Stimulated activated memory B cell treated with anti-CD40 and anti-IgM and Interleukin-4, amounts not matched to agents 10 μg/mL and 1 μg/mL and 100 μg/mL, for 72 hours (primary cell): ENCODE results near the gene FLT1.
A peak's percentile ranks its signal among the peaks of the same experiment; 100 is the strongest.

Experiments
- ATAC-seq: fragments of 150-1000 bp; cut with Tn5 transposase; 2 replicates; pipeline ENCODE4 v1.10.0; 2021
- H3K27ac Mint-ChIP-seq: one replicate; pipeline ENCODE4 v1.8.0; 2022; ENCODE audit warnings: mild to moderate bottlenecking, mixed read lengths
- H3K27me3 Mint-ChIP-seq: one replicate; pipeline ENCODE4 v1.8.0; 2022; ENCODE audit warnings: mixed read lengths
- H3K36me3 Mint-ChIP-seq: one replicate; pipeline ENCODE4 v1.8.0; 2022; ENCODE audit warnings: mixed read lengths
- H3K4me1 Mint-ChIP-seq: one replicate; pipeline ENCODE4 v1.8.0; 2022; ENCODE audit warnings: mixed read lengths
- H3K4me3 Mint-ChIP-seq: one replicate; pipeline ENCODE4 v1.8.0; 2022; ENCODE audit warnings: mild to moderate bottlenecking, moderate library complexity, mixed read lengths
- H3K9me3 Mint-ChIP-seq: one replicate; pipeline ENCODE4 v1.8.0; 2022; ENCODE audit warnings: mixed read lengths

FLT1 gene

DNA sequence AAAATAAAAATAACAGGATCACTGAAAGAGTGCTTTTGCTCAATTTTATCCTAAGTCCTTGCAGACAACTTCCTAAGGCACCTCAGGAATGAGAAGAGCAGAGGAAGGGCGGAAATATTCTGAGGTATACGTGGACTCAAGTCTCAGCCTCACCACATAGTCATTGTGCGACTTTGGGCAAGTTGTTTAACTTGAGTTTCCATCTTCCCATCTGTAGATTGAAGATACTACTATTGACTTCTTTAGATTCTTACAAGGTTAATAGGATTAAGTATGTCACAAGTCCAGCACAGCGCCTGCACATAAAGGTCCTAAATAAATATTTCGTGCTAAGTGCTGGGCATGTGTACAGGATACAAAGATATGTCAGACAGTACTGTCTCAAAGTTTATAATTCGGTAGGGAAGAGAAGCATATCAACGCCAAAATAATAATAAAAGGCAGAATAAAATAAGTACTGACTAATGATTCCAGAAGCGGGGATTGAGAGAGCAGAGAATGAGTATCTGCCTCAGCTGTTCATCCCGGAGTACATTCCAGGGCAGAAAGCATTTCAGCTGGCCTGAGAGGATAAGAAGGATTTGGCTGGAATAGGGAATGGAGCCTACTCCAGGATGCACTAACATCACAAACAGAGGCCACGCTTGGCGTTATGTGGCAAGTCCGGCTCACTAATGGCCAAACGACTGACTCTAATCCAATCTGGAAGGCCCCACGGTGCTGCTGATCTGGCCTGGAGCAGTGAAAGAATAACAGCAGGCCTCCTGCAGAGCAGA lies 139.7 kb downstream of the FLT1 start:
- peaks cover 3% of the 10 kb centered on the region for H3K9me3 Mint-ChIP-seq
- H3K27me3 Mint-ChIP-seq = no peaks in the 10 kb centered on the region
- H3K27ac Mint-ChIP-seq = no peak overlapping the region
- no peaks in the 10 kb centered on the region for H3K36me3 Mint-ChIP-seq
- peaks cover 6% of the 10 kb centered on the region for H3K4me1 Mint-ChIP-seq
- ATAC-seq = no peak
- H3K4me3 Mint-ChIP-seq = no peak overlapping the region

- Mint-ChIP-seq H3K27ac (no peak overlapping the region), H3K4me1 (peaks cover 6% of the 10 kb centered on the region), H3K27me3 (no peaks in the 10 kb centered on the region), H3K36me3 (no peaks in the 10 kb centered on the region), H3K9me3 (peaks cover 2% of the 10 kb centered on the region), H3K4me3 (no peak overlapping the region)
- no peak for ATAC-seq
Observed at GRCh38 chr13:28353679-28354078, 141.2 kb downstream of the FLT1 start.

DNA sequence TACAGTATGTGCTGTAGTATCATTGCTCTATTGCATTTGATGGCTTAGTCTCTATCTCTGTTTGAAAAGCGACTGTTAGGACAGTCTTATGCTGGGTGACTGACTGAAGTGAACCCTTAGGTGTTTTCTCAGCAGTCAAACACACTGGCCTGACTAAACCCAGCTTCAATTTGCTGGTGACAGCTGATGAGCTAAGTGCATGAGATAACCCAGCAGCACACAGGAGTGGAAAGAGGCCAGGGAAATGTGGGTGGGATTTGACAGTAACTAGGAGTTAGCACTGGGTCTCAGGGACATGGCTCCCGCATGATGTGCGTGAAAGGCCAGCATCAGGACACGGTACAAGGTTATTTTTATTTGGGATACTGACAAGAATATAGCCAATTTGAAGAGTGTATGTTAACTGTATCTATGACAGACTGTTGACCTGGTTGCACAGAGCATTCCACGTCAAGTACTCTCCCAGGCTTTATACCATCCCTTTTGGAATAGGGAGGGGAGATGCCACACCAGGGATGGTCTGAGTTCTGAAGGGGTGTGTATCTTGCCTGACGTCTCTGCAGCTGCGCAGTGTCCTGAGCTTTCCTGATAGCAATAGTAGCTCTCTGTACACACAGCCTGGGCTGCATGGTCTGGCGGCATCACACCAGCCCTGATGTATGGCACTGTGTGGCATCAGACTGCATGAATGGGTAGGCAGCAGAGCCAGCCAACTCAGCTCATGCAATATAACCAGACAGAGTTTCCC lies 144.8 kb downstream of the FLT1 start:
- no peaks in the 10 kb centered on the region for H3K4me1 Mint-ChIP-seq
- peak; percentile 27 for ATAC-seq

GRCh38 chr13:28349371-28349770 lies 145.6 kb downstream of the FLT1 start:
- H3K4me1 Mint-ChIP-seq = no peaks in the 10 kb centered on the region
- no peaks in the 10 kb centered on the region for H3K9me3 Mint-ChIP-seq
- H3K4me3 Mint-ChIP-seq = no peak overlapping the region
- ATAC-seq = no peak
- peaks cover 13% of the 10 kb centered on the region for H3K27me3 Mint-ChIP-seq
- no peak overlapping the region for H3K27ac Mint-ChIP-seq
- no peaks in the 10 kb centered on the region for H3K36me3 Mint-ChIP-seq

More for the DNA sequence above, 144.8 kb downstream of the FLT1 start:
- Mint-ChIP-seq H3K36me3 (no peaks in the 10 kb centered on the region), H3K27ac (no peak overlapping the region), H3K9me3 (no peaks in the 10 kb centered on the region), H3K4me3 (no peak overlapping the region), H3K27me3 (peaks cover 10% of the 10 kb centered on the region)

DNA sequence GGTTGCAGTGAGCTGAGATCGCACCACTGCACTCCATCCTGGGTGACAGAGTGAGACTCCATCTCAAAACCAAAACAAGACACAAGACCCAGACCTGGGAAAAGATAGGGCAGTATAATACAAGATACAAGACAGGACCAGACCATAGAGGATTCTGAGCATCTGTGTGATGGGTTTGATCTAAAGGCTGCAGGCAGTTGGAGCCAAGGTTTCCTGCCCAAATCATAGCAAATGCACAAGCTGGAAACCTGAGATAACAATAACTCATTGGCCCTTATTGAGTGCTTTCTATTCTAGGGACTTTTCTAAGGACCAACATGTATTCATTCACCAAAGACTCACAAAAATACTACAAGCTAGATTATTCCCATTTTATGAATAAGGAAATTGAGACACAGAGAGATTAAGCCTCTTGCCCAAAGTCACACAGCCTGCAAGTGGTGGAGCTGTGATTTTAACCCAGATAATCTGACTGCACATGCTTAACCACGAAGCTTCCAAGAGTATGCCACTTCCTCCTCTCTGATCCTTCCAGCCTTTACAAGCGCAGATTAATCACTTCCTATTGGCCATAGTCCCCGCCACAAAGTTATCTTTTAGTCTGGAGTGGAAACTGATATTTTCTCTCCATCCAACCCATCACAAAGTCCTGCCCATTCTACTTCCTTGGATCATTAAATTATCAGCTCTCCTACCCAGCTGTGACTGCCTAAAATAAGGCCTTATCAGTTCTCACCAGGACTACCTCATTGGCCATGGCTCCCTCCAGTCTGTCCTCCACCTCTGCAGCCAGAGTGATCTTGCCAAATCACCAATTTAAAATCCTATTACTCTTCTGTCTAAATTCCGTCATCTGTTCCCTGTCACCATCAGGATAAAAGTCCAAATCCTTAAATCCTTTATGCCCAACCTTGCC lies 147.2 kb downstream of the FLT1 start:
- peak; percentile 43 for ATAC-seq
- H3K27me3 Mint-ChIP-seq = peaks cover 22% of the 10 kb centered on the region
- no peaks in the 10 kb centered on the region for H3K36me3 Mint-ChIP-seq
- H3K9me3 Mint-ChIP-seq = no peaks in the 10 kb centered on the region
- H3K4me1 Mint-ChIP-seq = no peaks in the 10 kb centered on the region
- H3K27ac Mint-ChIP-seq = no peak overlapping the region
- no peak overlapping the region for H3K4me3 Mint-ChIP-seq

- Mint-ChIP-seq H3K36me3 (no peaks in the 10 kb centered on the region), H3K27me3 (peaks cover 22% of the 10 kb centered on the region), H3K4me1 (no peaks in the 10 kb centered on the region), H3K27ac (no peak overlapping the region), H3K4me3 (no peak overlapping the region), H3K9me3 (no peaks in the 10 kb centered on the region)
- no peak for ATAC-seq
Observed at GRCh38 chr13:28346154-28346553, 148.8 kb downstream of the FLT1 start.

DNA sequence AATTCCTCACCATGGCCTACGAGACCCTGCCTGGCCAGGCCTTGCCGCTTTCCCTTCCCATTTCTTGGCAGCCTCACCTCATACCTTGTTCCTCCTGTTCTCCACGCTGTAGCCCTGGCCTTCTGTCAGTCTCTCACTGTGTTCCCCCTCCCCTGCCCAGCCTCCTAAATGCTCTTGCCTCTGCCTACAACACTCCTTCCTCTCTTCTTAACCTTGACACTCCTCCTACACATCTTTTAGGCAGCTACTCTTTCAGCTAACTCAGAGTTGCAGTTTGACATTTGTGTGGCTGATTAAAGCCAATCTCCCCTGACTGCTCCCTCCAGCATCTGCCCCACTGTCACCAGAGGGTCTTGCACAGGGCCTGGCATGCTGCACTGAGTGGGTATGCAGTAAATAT lies 150.8 kb downstream of the FLT1 start:
- Mint-ChIP-seq H3K27me3 (peaks cover 22% of the 10 kb centered on the region), H3K4me1 (no peaks in the 10 kb centered on the region), H3K27ac (no peak overlapping the region), H3K4me3 (no peak overlapping the region), H3K9me3 (no peaks in the 10 kb centered on the region), H3K36me3 (no peaks in the 10 kb centered on the region)
- ATAC-seq = no peak

DNA sequence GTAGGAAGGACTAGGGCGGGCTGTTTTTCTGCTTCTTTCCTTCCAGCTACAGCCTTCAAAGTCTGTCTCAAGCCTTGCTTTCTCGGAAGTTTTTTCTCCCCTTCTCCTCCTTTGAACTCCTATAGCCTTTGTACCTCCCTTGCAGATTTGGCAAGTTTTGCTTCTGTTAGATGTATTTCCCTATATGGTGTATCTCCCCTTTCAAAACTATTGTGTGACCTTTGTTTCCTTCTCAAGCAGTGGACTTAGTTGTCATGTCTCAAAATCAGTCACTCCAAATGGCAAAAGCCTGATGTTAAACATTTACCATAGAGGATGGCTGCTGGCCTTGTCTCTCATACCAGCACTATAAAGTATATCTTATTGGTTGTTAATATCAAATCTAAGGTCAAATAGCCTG lies 152.7 kb downstream of the FLT1 start:
- H3K36me3 Mint-ChIP-seq = no peaks in the 10 kb centered on the region
- H3K27me3 Mint-ChIP-seq = peaks cover 22% of the 10 kb centered on the region
- no peak overlapping the region for H3K4me3 Mint-ChIP-seq
- H3K4me1 Mint-ChIP-seq = no peaks in the 10 kb centered on the region
- H3K9me3 Mint-ChIP-seq = no peaks in the 10 kb centered on the region
- no peak overlapping the region for H3K27ac Mint-ChIP-seq
- ATAC-seq = no peak

GRCh38 chr13:28340272-28340793 lies 154.6 kb downstream of the FLT1 start:
- H3K27me3 Mint-ChIP-seq = peaks cover 12% of the 10 kb centered on the region
- no peak overlapping the region for H3K27ac Mint-ChIP-seq
- H3K4me1 Mint-ChIP-seq = no peaks in the 10 kb centered on the region
- no peak overlapping the region for H3K4me3 Mint-ChIP-seq
- H3K36me3 Mint-ChIP-seq = no peaks in the 10 kb centered on the region
- no peak for ATAC-seq
- no peaks in the 10 kb centered on the region for H3K9me3 Mint-ChIP-seq

DNA sequence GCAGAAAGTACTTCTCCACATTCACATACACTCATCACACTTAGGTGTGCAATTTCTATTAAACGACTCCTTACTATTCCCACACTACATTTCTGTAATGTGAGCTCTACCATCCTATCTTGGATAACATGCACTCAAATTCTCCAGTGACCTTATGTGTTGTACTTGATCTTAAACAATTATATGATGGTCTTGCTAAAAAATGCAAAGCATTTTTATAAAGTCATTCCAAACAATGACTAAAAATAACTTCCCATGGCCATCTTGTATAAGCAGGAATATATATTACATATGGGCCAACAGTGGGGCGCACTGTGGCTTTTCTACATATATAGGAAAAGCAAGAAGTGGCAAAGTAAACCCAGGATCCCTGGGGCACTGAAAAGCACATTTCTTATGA lies 155.5 kb downstream of the FLT1 start:
- no peaks in the 10 kb centered on the region for H3K4me1 Mint-ChIP-seq
- H3K4me3 Mint-ChIP-seq = no peak overlapping the region
- no peaks in the 10 kb centered on the region for H3K9me3 Mint-ChIP-seq
- no peaks in the 10 kb centered on the region for H3K36me3 Mint-ChIP-seq
- peaks cover 10% of the 10 kb centered on the region for H3K27me3 Mint-ChIP-seq
- H3K27ac Mint-ChIP-seq = no peak overlapping the region
- ATAC-seq = no peak

GRCh38 chr13:28338742-28339141 lies 156.2 kb downstream of the FLT1 start:
- peaks cover 3% of the 10 kb centered on the region for H3K27me3 Mint-ChIP-seq
- H3K4me1 Mint-ChIP-seq = no peaks in the 10 kb centered on the region
- no peak overlapping the region for H3K4me3 Mint-ChIP-seq
- no peak overlapping the region for H3K27ac Mint-ChIP-seq
- no peak for ATAC-seq
- no peaks in the 10 kb centered on the region for H3K9me3 Mint-ChIP-seq
- H3K36me3 Mint-ChIP-seq = no peaks in the 10 kb centered on the region

DNA sequence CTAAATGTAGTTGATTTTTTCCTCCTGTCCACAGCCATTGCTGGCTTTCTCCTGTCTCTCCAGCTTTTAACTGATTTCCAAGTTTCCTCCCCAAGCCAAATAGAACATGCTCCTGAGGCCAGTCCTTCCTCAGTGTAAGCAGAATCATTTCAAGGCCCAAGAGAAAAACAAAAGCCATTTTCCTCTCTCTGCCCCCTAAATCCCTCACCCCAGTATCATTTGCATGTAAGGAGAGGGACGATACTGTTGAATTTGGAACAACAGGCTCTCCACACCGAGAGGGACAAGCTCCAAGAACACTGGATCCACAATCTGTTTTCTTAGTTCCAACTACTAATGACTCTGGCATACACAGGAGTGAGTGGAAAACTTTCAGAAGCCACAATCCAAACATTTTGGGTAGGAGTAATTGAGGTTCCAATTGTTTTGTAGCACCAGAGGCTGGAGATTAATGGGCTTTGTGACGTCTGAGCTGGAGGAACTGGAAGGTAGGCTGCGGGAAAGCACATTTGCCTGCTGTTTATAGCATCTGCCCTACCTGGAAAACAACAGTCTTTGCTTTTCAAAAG lies 156.8 kb downstream of the FLT1 start:
- no peaks in the 10 kb centered on the region for H3K36me3 Mint-ChIP-seq
- no peaks in the 10 kb centered on the region for H3K9me3 Mint-ChIP-seq
- no peaks in the 10 kb centered on the region for H3K27me3 Mint-ChIP-seq
- H3K27ac Mint-ChIP-seq = no peak overlapping the region
- no peaks in the 10 kb centered on the region for H3K4me1 Mint-ChIP-seq
- ATAC-seq = no peak
- no peak overlapping the region for H3K4me3 Mint-ChIP-seq

- Mint-ChIP-seq H3K9me3 (no peaks in the 10 kb centered on the region), H3K27ac (no peak overlapping the region), H3K4me3 (no peak overlapping the region), H3K4me1 (no peaks in the 10 kb centered on the region), H3K27me3 (no peaks in the 10 kb centered on the region), H3K36me3 (no peaks in the 10 kb centered on the region)
- no peak for ATAC-seq
Observed at GRCh38 chr13:28337166-28338005, 157.5 kb downstream of the FLT1 start.

- no peak overlapping the region for H3K27ac Mint-ChIP-seq
- no peaks in the 10 kb centered on the region for H3K27me3 Mint-ChIP-seq
- ATAC-seq = no peak
- H3K9me3 Mint-ChIP-seq = no peaks in the 10 kb centered on the region
- H3K36me3 Mint-ChIP-seq = no peaks in the 10 kb centered on the region
- no peaks in the 10 kb centered on the region for H3K4me1 Mint-ChIP-seq
- no peak overlapping the region for H3K4me3 Mint-ChIP-seq
Observed at GRCh38 chr13:28336193-28336657, 158.7 kb downstream of the FLT1 start.
